ENCODE results near the gene CLDN16.
A peak's percentile ranks its signal among the peaks of the same experiment; 100 is the strongest.

Gene CLDN16

DNA sequence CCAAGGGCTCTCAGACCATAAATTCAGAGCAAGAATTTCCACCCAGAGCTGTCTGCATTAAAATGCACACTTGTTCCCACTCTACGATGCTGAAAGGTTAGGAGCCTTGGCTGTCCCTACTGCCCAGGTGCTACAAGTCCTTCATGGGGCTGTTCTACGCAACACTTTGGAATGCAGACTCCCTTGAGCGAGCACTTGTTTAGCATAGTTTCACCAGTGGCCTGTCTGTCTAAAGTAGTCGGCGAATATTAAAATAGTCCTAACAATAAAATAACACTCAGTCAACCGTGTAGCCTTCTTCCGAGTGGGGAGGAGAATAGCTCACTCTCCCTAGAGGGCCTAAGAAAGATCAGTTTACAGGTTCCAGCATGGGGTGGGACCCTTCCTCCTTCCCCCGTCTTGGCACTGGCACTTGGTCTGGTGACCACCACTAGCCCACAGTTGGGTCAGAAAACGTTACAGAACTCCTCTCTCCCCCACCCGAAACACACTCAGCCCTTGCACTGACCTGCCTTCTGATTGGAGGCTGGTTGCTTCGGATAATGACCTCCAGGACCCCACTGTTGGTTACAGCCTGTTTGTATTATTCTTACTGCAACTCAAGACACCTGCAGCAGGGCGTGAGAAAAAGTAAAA lies at the start of gene CLDN16:
TSS of gene CLDN16 (plus strand) at position 586 of the 636 bp plus-strand sequence. CDS start 167 bp downstream, outside the sequence.
- no peak for DNase-seq (ENCODE audit: low spot score)

GRCh38 chr3:190338717-190339116 lies 49.2 kb upstream of the CLDN16 start:
- no peak for DNase-seq (ENCODE audit: low spot score)

DNA sequence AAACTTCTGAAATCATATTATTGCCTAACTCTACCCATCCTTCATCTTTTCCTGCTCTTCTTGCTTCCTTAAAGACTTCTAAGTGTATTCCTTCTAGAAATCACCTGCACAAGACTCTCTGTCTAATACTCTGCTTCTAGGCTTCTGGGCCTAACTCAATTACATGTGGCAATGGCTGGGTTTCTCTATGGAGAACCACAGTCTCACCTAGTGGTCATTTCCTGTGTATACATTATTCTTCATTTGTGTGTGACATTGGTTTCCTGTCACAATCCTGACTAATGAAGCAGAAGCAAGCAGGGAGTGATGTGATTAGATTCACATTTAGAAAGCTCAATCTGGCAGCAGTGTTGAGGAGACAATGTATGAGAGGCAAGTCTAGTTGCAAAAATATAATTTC lies 48.8 kb upstream of the CLDN16 start:
- peak; percentile 35 for DNase-seq (ENCODE audit: low spot score)

GRCh38 chr3:190340071-190340470 lies 47.9 kb upstream of the CLDN16 start:
- no peak for DNase-seq (ENCODE audit: low spot score)

GRCh38 chr3:190345027-190345821 lies 42.7 kb upstream of the CLDN16 start:
- DNase-seq (ENCODE audit: low spot score): peak; percentile 77

DNA sequence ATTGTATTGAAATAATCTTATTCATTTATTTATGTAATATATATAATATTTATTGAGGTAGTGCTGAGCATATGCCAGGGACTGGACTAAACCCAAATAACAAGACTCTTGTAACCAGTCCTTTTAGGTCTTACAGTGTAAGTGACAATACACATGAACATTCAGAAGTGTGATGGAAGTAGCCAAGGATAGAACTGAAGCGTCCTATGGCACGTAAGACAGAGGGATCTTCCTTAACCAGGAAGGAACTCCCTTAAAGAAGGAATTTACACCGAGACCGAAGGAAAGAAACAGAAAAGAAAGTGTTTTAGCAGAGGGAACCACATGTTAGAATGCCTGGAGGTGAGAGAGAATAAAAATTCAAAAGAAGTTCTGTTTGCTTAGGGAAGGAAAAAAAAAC lies 42.1 kb upstream of the CLDN16 start:
- no peak for DNase-seq (ENCODE audit: low spot score)

GRCh38 chr3:190346541-190346940 lies 41.4 kb upstream of the CLDN16 start:
- DNase-seq (ENCODE audit: low spot score): no peak

DNA sequence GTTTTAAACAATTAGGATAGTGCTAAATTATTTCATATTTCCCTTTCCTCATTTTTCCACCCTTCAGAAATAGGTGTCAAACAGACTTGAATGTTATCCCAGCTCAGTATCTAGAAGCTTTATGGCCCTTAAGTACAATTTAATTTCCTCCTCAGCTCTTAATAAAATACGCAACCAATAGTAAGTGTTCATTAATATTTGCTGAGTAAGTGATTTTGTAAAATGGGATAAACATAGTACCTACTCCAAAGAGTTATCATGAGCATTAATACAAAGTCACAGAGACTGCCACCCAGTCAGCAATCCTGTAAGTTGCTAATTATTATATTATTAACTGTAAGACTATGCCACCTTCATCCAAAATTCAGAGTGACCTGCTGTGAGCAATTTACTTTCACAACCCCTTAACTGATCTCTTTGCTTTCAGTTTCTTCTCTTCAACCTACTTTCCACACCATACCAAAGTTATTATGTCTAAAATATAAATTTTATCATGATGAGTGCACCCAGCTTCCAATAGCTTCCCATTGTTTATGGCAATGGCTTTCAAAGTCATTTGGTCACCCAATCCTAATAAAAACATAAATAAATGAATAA lies 35.0 kb upstream of the CLDN16 start:
- DNase-seq (ENCODE audit: low spot score): no peak

- DNase-seq (ENCODE audit: low spot score): no peak
These were observed 31.7 kb upstream of the CLDN16 start for GRCh38 chr3:190356246-190356645.

GRCh38 chr3:190357468-190357867 lies 30.5 kb upstream of the CLDN16 start:
- DNase-seq (ENCODE audit: low spot score): no peak

GRCh38 chr3:190359813-190360212 lies 28.1 kb upstream of the CLDN16 start:
- no peak for DNase-seq (ENCODE audit: low spot score)

- no peak for DNase-seq (ENCODE audit: low spot score)
These were observed 27.7 kb upstream of the CLDN16 start for GRCh38 chr3:190360228-190360627.

GRCh38 chr3:190361791-190362190 lies 26.2 kb upstream of the CLDN16 start:
- DNase-seq (ENCODE audit: low spot score): no peak

DNA sequence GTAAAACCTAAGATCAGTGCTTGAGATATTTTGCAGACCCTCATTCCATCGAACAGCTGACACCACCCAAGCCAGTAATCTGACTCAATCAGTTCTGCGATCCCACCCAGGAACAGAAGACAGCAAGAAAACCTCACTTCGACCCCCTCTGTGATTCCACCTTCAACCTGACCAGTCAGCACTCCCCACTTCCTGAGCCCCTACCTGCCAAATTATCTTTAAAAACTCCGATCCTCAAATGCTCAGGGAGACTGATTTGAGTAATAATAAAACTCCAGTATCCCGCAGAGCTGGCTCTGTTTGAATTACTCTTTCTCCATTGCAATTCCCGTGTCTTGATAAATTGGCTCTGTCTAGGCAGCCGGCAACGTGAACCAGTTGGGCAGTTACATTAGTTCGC lies 25.7 kb upstream of the CLDN16 start:
- no peak for DNase-seq (ENCODE audit: low spot score)

DNA sequence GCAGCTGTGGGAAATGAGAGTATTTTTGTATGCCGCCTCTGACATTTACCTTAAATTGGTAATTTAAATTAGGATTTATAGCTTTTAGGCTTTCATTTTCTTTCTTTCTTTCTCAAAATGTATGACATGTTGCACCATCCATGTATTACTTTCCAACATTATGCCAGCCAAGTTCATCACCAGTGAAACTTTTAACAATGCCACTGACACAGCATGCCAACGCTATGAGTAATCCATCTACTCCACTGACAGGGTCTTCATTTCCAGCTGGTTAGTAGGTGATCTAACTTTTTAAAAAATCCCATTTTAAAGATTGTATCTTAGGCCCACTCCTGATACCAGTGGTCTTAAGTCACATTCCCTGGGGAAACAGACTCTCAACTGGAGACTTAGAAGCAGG lies 21.8 kb upstream of the CLDN16 start:
- DNase-seq (ENCODE audit: low spot score): peak; percentile 10

GRCh38 chr3:190368881-190369280 lies 19.1 kb upstream of the CLDN16 start:
- DNase-seq (ENCODE audit: low spot score): no peak

DNA sequence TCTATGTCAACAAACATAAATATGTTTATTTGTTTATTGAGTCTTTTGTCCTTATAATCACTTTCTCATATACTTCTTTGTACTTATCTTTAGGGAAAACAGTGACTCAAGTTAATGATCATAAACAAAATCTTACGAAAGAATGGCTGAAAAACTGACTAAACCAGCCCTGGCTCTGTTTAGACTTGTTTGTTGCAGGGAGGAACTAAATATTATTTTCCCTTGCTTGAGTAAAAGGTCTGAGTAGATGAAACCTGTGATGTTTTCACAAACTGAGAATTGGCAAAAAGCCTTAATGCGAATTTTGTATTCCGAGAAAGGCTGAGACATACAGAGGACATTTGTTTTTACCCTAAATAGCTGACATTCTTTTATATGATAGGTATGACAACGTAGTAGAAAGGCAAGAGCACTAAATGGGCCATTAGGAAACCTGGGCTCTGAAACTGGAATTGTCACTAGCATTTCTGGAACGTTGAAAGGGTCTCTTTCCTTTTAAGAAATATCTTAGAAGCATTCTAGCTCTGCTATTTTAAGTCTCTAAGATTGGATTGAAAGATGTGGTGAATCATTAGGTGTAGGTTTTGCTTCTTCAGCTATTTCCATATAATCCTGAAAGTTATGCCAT lies 18.2 kb upstream of the CLDN16 start:
- no peak for DNase-seq (ENCODE audit: low spot score)

DNA sequence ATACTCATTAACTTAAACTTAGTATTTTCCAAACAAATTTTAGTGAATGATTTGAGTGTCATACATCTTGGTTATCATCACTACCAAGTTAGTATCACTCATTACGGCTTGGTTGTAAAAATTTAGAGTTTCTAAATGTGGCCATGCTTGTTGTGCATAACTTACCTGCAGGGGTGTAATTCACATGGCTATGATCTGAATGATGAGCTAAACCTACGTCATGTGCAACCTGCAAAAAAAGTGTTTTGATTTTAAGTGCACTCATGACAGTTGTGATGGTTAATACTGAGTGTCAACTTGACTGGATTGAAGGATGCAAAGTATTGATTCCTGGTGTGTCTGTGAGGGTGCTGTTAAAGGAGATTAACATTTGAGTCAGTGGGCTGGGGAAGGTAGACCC lies 17.6 kb upstream of the CLDN16 start:
- no peak for DNase-seq (ENCODE audit: low spot score)

GRCh38 chr3:190371152-190371551 lies 16.8 kb upstream of the CLDN16 start:
- no peak for DNase-seq (ENCODE audit: low spot score)

DNA sequence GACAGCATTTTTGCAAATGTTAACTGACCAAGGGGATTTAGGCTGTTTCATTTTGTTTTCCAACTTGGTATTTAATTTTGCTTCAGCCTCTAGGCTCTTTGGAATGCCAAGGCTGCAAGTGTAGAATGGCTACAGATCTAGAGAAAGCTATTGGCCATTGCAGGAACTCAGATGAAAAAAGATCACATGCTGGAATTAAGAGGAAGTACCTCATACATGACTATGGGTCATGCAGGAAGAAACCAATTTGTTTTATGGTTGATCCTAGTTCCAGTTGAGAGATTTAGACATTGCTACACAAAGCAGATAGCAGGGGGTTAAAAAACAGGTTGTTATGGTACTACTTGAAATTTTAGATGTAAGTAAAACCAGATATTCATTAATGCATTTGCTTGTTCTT lies 12.7 kb upstream of the CLDN16 start:
- DNase-seq (ENCODE audit: low spot score): no peak

- DNase-seq (ENCODE audit: low spot score): no peak
These were observed 12.3 kb upstream of the CLDN16 start for GRCh38 chr3:190375671-190376070.

DNA sequence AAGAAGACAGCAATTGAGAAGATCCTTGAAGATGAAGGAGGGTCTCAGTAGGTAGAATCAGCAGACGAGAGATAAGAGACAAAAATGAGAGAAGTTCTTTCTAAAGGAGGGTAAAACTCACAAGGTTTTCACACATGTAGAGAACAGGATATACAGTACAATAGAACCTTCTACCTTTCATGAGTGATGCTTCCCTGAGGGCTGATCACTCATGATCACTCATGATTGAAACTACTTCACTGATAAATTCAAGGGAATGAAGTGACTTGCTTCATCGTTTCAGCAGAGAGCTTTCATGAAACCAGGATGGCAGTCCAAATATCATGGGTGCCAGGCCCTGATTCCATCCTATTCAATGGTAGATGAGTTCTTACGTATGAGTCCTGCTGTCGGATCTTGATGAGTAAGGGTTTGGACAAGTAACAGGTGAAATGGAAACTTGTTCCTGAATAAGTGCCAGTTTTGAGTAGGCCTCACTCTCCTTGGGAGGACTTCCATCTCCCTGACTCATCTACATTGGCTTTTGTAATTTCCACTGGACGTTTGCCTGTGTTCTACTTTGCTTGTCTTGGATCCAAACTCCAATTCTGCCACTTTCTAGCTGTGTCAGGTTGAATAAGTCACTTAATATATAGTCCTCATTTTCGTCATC lies 9.6 kb upstream of the CLDN16 start:
- peak; percentile 64 for DNase-seq (ENCODE audit: low spot score)

Data from AG08395 (cell line).